ENCODE measurements around the gene PRCD. TPM values are rescaled to one million over a fixed set of nuclear protein-coding genes. Genes with fewer than 3 reads are reported as not detected.

Gene PRCD
- polyA plus RNA-seq, 1 donor (not counting 4 experiments of a cell fraction or from before 2014, with no cell fraction given), result 1.2 TPM

- dilution Hi-C loops (cut with MboI; ENCODE audit: extremely low pct_ligation_motif_present, low sequenced_read_pairs), result no loop called here
- H3K27ac ChIP-seq (ENCODE audit: control insufficient read depth, insufficient read depth, low read length), result no peak overlapping the region
- no peak for FAIRE-seq
Measured at GRCh38 chr17:76542984-76543383, 3.1 kb downstream of the PRCD start.

GRCh38 chr17:76543482-76543825, 3.6 kb downstream of the PRCD start:
- Histone ChIP-seq H3K27me3 (ENCODE audit: control insufficient read depth, extremely low read depth, insufficient read depth, low read length) (peaks cover 40% of the 10 kb centered on the region), H3K4me1 (ENCODE audit: control insufficient read depth, extremely low read depth, insufficient read depth, low read length) (peaks cover 42% of the 10 kb centered on the region), H3K79me2 (ENCODE audit: control insufficient read depth, insufficient read depth, low read length) (peaks cover 8% of the 10 kb centered on the region), H3K9ac (ENCODE audit: control insufficient read depth, extremely low read depth, insufficient read depth, low read length) (no peak overlapping the region), H2AFZ (ENCODE audit: control insufficient read depth, low read length) (no peak overlapping the region), H3K9me3 (ENCODE audit: control insufficient read depth, low read depth, low read length) (no peaks in the 10 kb centered on the region), H3K4me3 (ENCODE audit: control insufficient read depth in 2 of 3, extremely low read depth in 1 of 3, insufficient read depth in 2 of 3, low read depth in 1 of 3, low read length in 3 of 3) (no peak overlapping the region), H3K4me2 (ENCODE audit: control insufficient read depth, extremely low read depth, insufficient read depth, low read depth, low read length) (no peak overlapping the region), H3K36me3 (ENCODE audit: control insufficient read depth in 2 of 2, extremely low read depth in 1 of 2, insufficient read depth in 2 of 2, low read length in 2 of 2) (peaks cover 0 to 7% of the 10 kb centered on the region in 2 experiments), H4K20me1 (ENCODE audit: control insufficient read depth, extremely low read depth, insufficient read depth, low read length) (no peaks in the 10 kb centered on the region), H3K27ac (ENCODE audit: control insufficient read depth, insufficient read depth, low read length) (no peak overlapping the region), H3K9me1 (ENCODE audit: control insufficient read depth, extremely low read depth, insufficient read depth, low read length) (no peaks in the 10 kb centered on the region)
- no peak for FAIRE-seq
- dilution Hi-C loops (cut with MboI; ENCODE audit: extremely low pct_ligation_motif_present, low sequenced_read_pairs), result no loop called here
- TF ChIP-seq CTCF (optimal IDR thresholded peaks at IDR 0.05 in 1 of 3, IDR thresholded peaks at IDR 0.05 in 1 of 3, conservative IDR thresholded peaks at IDR 0.05 in 1 of 3; ENCODE audit: extremely low read depth in 1 of 3, insufficient read depth in 2 of 3, low read length in 3 of 3), result no peak
- no peak for TF ChIP-seq EZH2 (IDR thresholded peaks at IDR 0.05; ENCODE audit: low read length)
- DNase-seq (ENCODE audit: low read depth, low spot score), result no peak

More at GRCh38 chr17:76542984-76543383, 3.1 kb downstream of the PRCD start:
- Histone ChIP-seq H3K79me2 (ENCODE audit: control insufficient read depth, insufficient read depth, low read length) (peaks cover 3% of the 10 kb centered on the region), H3K4me2 (ENCODE audit: control insufficient read depth, extremely low read depth, insufficient read depth, low read depth, low read length) (no peak overlapping the region), H3K9ac (ENCODE audit: control insufficient read depth, extremely low read depth, insufficient read depth, low read length) (no peak overlapping the region), H2AFZ (ENCODE audit: control insufficient read depth, low read length) (no peak overlapping the region), H3K4me3 (ENCODE audit: control insufficient read depth in 2 of 3, extremely low read depth in 1 of 3, insufficient read depth in 2 of 3, low read depth in 1 of 3, low read length in 3 of 3) (no peak overlapping the region), H3K27me3 (ENCODE audit: control insufficient read depth, extremely low read depth, insufficient read depth, low read length) (peaks cover 44% of the 10 kb centered on the region), H3K9me3 (ENCODE audit: control insufficient read depth, low read depth, low read length) (no peaks in the 10 kb centered on the region), H3K36me3 (ENCODE audit: control insufficient read depth in 2 of 2, extremely low read depth in 1 of 2, insufficient read depth in 2 of 2, low read length in 2 of 2) (peaks cover 0 to 7% of the 10 kb centered on the region in 2 experiments), H4K20me1 (ENCODE audit: control insufficient read depth, extremely low read depth, insufficient read depth, low read length) (no peaks in the 10 kb centered on the region), H3K4me1 (ENCODE audit: control insufficient read depth, extremely low read depth, insufficient read depth, low read length) (peaks cover 39% of the 10 kb centered on the region), H3K9me1 (ENCODE audit: control insufficient read depth, extremely low read depth, insufficient read depth, low read length) (no peaks in the 10 kb centered on the region)
- TF ChIP-seq EZH2 (IDR thresholded peaks at IDR 0.05; ENCODE audit: low read length) (no peak), CTCF (optimal IDR thresholded peaks at IDR 0.05 in 1 of 3, IDR thresholded peaks at IDR 0.05 in 1 of 3, conservative IDR thresholded peaks at IDR 0.05 in 1 of 3; ENCODE audit: extremely low read depth in 1 of 3, insufficient read depth in 2 of 3, low read length in 3 of 3) (no peak)
- no peak for DNase-seq (ENCODE audit: low read depth, low spot score)

Measured in keratinocyte (primary cell).